Brain microvascular endothelial cell (primary cell): ENCODE results near the gene STRN4.

Source experiments
- DNase-seq: peaks from one replicate; pipeline ENCODE4 v3.0.0-alpha.2; 2020
- H3K27ac ChIP-seq: fragments of 250-450 bp; sonication (Bioruptor Pico); 2 replicates; pipeline ENCODE4 v1.5.1; 2020; ENCODE audit warnings: mild to moderate bottlenecking, moderate library complexity
- H3K27me3 ChIP-seq: fragments of 250-450 bp; sonication (Bioruptor Pico); replicated peaks from 2 replicates; pipeline ENCODE4 v1.5.1; 2020; ENCODE audit warnings: mild to moderate bottlenecking
- H3K36me3 ChIP-seq: fragments of 250-450 bp; sonication (Bioruptor Pico); replicated peaks from 2 replicates; pipeline ENCODE4 v1.5.1; 2020; ENCODE audit warnings: mild to moderate bottlenecking
- H3K4me3 ChIP-seq: 2 replicates; pipeline ENCODE4 v1.5.1; 2011; ENCODE audit warnings: low read depth, mild to moderate bottlenecking, control low read depth, low read length, moderate library complexity
- CTCF ChIP-seq: IDR thresholded peaks from 2 replicates; pipeline ENCODE4 v1.5.1; 2011; ENCODE audit warnings: low read depth, mild to moderate bottlenecking, moderate library complexity, low read length, control low read depth, inconsistent platforms; ENCODE audit errors: missing control alignments
- in situ Hi-C: cut with HindIII; loops from 2 replicates; pipeline ENCODE4 v1.10.0; 2017; ENCODE audit warnings: low sequenced_read_pairs, low pct_ligation_motif_present

Gene STRN4

DNA sequence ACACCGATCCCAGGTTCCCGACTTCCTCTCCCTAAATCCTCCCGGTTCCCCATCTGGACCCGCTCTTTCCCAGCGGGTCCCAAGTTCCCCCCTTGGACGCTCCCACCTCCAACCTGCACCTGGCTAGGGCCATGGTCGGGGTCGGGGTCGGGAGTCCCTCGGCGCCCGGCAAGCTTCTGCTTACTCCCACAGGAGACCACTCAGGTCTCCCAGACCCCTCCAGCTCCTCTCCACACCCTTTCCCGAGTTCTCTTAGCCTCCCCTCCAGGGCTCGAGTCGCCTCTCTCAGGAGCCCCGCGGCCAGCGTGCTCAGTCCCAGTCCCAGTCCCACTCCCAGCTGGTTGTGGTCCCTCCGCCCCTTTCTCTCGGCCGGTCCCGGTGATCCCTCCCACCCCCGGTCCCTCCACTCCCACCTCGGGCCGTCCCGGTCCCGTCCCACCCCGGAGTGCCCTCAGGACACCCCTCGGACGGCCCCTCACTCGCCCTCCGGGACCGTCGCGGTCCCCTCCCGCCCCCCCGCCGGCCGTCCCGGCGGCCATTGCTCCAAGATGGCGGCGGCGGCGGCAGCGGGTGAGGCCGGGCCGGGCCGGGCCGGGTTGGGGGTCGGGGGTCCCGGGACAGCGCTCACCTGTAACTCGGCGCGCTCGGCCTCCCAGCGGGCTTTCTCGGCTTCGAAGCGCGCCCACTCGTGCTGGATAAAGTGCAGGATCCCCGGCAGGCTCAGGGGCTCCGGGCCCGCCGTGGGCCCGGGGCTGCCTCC, 549 bp downstream of the STRN4 start, which contains the start of gene FKRP:
TSS of gene FKRP (plus strand) at position 537 of the 760 bp plus-strand sequence. CDS start 9,394 bp downstream, outside the sequence.
- no peak for DNase-seq
- in situ Hi-C loops, result no loop called here
- TF ChIP-seq CTCF, result no peak
- no peaks in the 10 kb centered on the region for H3K27me3 ChIP-seq
- H3K27ac ChIP-seq, result peak within 1 kb of the TSS; percentile 83
- peaks cover 13% of the 10 kb centered on the region for H3K36me3 ChIP-seq
- peak within 1 kb of the TSS; percentile 74 for H3K4me3 ChIP-seq

DNA sequence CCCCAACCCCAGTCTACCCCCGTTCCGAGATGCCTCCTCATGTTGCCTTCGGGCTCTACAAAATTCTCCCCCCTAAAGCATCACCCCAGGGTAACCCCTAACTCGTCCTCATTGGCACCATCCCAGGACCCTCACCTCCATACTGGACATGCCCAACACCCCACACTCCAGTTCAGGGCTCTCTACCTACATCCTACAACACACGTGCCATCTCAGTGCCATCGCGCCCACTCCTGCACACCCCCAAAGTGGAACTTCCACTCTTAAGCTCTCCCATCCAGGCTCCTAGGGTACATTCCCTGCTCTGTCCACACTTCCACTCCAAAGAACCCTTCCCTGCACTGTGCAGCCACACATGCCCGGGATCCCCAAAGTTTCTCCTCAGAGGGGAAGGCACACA, 1.2 kb downstream of the STRN4 start:
- TF ChIP-seq CTCF, result no peak
- Histone ChIP-seq H3K36me3 (peaks cover 13% of the 10 kb centered on the region), H3K27ac (no peak overlapping the region), H3K4me3 (peak overlapping the region; percentile 74), H3K27me3 (no peaks in the 10 kb centered on the region)
- in situ Hi-C loops, result no loop called here
- no peak for DNase-seq

DNA sequence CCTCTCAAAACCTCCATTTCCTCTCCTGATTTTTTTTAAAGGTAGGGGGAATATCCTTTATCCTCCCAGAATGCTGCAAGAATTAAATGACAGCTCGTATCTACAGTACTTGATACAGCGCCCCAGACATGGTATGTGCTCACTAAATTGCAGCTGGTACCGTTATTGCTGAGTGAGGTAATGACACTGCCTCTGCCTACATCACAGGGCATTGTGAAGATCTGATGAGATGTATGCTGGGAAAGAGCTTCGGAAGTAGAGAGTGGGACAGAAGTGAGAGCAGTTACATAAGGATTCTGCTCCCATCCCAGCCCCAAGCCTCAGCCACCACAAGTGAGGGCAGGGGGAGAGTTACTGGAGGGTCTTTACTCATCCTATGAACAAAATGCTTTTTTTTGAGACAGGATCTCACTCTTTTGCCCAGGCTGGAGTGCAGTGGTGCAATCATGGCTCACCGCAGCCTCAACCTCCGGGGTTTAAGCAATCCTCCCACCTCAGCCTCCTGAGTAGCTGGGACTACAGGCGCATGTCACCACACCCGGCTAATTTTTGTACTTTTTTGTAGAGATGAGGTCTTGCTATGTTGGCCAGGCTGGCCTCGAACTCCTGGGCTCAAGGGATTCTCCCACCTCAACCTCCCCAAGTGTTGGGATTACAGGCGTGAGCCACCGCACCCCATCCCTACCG, 2.1 kb downstream of the STRN4 start:
- H3K36me3 ChIP-seq, result peaks cover 13% of the 10 kb centered on the region
- no peak overlapping the region for H3K27ac ChIP-seq
- in situ Hi-C loops, result no loop called here
- no peak for TF ChIP-seq CTCF
- DNase-seq, result no peak
- H3K4me3 ChIP-seq, result no peak overlapping the region
- H3K27me3 ChIP-seq, result no peaks in the 10 kb centered on the region

GRCh38 chr19:46742926-46743480, 3.2 kb downstream of the STRN4 start:
- in situ Hi-C loops, result no loop called here
- Histone ChIP-seq H3K36me3 (peaks cover 18% of the 10 kb centered on the region), H3K4me3 (no peak overlapping the region), H3K27me3 (no peaks in the 10 kb centered on the region), H3K27ac (no peak overlapping the region)
- TF ChIP-seq CTCF, result no peak
- DNase-seq, result no peak

DNA sequence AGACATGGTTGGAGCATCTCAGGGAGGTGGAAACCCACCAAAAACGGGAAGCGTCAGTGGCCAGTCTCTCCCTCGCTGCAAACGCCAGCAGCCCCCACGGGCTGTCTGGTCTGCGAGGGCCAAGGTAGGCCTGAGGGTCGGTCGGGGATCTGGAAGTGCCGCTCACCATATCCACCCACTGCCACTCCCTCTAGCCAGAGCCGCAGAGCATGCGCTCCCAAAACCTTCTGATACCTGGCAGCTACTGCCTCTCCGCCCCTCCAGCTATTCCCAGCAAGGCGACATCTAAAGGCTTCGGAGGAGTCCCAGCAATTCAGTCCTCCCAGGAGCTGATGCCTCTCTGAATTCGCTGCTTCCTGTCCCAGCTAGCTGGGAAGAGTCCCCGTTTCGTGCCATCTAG, 4.8 kb downstream of the STRN4 start:
- no peak for DNase-seq
- no peak for TF ChIP-seq CTCF
- Histone ChIP-seq H3K27ac (no peak overlapping the region), H3K27me3 (no peaks in the 10 kb centered on the region), H3K36me3 (peaks cover 31% of the 10 kb centered on the region), H3K4me3 (no peak overlapping the region)
- in situ Hi-C loops, result no loop called here
